ENCODE measurements around the gene KCNQ1.

Gene KCNQ1

DNA sequence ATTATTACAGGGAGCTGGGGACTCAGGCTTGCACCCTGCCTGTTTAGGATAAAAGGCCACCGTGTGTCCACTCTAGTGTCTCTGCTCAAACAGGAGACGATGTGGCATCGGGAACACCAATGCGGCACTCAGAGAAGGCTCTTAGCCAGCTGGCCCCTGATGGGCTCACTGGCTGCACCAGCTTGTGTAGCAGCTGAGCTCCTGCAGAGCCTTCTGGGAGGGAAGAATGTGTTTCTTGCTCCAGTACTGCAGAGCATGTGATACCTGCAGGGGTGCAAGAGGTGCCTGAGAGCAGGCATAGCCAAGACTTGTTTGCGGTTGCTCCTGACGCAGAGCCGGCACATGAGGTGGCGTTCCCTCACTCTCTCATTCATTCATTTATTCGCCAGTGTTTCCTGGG, 299.4 kb downstream of the KCNQ1 start:
- no peak for DNase-seq (ENCODE audit: low read depth)

DNA sequence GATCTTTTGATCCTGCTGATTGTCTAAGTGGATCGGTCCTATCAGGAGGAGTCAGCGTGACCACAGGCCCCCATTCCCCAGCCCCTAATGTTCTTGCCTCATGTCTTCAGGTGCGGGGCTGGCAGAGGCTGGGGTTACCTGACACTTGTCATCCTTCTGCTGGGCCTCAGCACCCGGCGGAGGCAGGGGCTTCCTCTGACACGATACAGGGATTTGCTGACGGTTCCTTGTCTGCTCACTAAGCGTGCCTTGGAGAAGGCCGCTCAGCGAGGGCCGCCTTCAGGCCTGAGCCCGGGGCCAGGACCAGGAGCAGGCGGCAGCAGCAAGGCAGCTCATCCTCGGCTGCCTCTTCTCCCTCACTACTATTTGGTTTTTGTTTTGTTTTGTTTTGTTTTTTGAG, 300.7 kb downstream of the KCNQ1 start:
- DNase-seq (ENCODE audit: low read depth), result no peak

DNA sequence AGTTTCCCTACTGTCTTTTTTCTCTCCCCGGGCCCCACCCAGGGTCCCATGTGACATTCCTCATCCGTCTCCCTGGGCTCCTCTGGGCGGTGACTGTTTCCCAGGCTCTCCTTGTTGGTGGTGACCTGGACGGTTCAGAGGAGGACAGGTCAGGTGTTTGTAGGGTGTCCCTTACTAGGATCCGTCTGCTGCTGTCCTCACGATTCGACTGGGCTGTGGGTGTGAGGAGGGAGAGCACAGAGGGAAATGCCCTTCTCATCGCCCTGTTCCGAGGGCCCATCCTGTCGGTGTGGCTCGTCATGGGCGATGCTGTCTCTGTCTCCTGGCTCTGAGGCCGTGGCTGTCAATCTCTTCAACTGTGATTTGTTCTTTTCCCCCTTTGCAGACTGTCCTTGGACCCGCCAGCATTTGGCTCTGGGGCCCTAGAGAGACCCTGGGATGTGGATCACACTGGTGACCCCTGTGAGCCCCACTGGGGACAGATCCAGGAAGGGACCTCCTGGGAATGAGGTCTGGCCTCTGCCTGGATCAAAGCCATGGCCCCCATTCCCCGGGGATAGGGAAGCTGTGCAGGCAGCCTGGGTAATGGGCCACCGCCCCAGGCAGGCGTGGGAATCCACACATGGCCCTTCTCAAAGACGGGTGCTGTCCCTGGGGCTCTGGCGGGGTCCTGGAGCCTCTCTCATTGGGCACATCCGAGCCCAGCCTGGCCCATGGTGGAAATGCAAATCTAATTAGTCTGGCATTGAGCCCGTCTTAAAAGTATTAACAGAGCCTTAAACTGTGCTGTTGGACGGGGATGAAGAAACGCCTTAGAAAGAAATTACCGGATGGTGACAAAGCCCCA, 301.8 kb downstream of the KCNQ1 start:
- no peak for DNase-seq (ENCODE audit: low read depth)

DNA sequence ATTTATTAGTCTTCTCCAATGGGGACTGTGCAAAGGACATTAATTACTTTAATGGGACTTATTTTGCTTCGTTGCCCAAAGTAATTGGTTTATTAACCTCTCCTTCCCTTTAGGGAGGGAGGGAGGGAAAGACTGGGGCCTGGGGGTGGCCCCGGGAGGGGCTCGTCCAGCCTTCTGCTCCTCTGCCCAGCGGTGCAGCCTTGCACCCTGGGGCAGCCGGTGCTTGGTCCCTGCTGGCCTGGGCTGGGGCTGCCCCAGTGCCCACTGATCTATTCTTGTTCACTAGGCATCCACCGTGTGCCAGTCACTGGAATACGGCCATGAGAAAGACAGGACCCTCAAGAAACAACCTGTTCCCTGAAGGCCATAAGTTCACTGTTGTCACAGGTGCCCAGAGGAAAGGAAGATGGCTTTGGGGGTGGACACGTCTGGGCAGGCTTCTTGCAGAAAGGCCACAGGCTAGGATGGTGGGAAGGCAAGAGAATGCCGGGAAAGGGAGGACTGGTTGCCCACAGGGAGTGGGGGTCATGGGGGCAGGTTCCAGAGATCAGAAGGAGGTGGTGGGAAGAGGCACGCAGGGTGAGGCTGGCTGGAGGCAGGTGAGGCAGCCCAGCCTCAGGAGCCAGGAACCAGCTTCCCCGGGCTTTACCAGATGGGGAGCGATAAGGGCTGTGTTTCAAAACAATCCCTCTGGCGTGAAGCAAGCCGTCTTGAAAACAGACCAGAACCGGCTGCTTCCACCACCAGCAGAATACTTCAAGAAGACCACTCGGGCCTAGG, 302.6 kb downstream of the KCNQ1 start:
- DNase-seq (ENCODE audit: low read depth), result no peak

DNA sequence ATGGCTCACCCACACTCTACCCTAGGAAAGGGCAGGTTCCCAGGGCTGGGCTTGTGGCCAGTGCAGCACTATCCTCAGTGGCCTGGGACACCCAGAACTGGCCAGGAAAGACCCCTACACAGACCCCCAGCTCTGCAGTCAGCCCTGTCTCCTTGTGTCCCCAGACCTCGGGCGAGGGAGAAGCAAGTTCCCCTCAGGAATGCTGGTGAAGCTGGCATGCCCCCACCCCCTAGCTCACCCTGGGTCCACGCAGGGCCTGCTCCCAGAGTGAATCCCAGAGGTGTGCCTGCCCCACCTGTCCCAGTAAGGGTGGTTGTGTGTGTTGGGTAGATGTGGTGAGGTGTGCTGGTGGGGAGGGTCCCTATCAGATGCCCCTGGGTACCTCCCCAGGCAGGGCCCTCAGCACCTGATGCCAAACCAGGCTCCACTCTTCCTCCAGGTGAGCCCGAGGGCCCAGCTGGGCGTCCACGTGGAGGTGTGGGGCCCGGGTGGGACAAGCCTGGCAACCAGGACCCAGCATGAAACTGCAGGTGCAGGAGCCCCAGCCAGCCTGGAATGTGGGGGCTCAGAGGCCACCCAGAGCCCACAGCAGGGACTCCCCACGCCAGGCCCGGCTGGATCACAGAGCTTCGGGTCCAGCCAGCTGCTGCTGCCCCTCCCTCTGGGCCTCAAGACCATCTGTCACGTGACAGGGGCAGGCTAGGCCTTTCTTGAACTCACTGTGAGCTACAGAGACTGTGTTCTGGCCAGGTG, 303.4 kb downstream of the KCNQ1 start:
- no peak for DNase-seq (ENCODE audit: low read depth)

DNA sequence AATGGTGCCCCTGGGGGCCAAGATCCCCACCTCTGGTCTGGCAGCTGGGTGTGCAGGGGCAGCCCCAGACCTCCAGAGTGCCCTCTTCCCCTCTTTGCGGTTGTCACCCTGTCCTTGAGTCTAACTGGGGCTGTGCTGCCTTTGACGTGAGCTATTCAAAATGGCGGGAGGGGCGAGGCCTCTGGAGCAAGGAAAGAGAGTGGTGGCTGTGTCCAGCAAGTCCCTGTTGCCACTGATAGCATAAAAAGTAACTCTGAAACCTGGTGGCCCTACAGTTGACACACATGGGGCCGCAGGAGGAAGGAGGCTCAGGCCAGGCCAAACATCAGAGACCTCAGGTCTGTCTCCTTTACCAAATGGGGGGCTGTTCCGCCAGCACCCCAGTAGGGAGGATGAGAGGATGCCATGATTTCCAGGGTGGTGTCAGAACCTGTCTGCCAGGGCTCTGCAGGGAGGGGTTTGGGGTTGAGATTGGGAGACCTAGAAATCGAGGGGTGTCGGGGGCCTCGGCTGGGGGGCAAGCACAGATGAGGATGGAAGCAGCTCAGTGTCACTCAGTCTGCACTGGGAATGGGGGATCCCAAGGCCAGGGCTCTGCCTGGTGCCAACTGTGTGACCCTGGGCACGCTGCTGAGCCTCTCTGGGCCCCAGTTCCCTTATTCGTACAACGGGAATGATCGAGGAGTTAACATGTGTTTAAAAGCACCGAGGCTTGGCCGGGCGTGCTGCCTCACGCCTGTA, 304.2 kb downstream of the KCNQ1 start:
- DNase-seq (ENCODE audit: low read depth), result no peak

DNA sequence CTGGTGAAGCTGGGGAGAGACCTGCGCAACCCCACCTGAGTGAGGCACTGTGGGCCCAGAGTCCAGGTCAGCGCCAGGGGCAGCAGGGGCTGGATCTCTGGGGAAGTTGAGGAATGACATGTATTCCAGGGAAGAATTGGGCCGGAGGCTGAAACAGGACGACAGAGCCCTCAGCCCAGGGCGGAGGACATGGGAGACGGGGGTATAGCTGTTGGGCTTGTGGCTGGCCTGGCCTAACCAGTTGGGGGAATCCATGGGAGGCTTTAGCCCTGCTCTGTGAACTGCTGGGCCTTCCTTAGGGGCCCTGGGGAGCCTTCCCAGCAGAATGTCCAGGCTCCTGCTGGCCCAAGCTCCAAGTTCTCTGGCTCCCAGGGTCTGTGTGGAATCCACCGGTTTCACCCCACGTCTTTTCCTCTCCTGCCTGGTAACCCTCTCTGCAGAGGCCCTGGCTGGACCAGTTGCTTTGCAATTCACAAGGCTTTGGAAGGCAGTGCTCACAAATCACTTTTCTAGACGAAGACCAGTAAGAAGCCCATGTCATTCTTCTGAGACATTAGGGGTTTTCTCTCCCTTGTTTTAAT, 305.4 kb downstream of the KCNQ1 start:
- DNase-seq (ENCODE audit: low read depth), result no peak

DNA sequence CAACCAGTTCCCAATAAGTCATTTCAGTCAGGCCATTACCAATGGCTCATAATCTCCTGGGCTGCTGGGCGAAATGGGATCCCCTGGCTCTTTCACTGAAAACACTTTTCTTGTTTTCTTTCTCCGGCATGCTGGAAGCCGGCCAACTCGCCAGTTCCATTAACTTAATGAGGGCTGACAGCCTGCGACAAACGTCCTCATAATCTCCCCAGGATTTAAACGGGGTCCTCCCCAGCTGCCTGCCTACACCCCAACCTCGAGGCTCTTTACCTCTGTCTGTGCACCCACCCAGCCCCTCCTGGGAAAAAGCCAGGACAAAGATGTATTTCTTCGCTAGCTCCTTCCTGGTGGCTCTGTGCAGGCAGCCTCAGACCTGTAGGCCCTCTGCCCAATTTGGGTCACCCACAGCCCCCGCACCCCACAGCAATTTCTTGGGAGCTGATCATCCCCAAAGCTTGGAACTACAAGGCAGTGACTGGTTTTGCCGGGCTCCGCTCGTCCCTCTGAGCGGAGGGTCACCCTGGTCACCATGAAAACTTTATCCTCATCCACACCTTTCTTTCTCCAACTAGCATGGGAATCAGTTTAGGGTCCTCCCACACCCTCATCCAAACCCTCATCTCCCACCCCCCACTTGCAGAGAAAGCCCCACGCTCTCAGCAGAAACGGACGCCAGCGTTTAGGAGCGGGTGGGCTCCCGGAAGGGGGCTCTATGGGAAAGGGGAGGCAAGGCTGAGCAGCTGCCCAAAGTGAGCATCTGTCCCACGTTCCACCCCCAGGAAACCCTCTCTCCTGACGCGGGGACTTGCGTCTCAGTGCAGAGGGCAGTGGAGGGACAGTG, 306.1 kb downstream of the KCNQ1 start:
- DNase-seq (ENCODE audit: low read depth), result no peak

DNA sequence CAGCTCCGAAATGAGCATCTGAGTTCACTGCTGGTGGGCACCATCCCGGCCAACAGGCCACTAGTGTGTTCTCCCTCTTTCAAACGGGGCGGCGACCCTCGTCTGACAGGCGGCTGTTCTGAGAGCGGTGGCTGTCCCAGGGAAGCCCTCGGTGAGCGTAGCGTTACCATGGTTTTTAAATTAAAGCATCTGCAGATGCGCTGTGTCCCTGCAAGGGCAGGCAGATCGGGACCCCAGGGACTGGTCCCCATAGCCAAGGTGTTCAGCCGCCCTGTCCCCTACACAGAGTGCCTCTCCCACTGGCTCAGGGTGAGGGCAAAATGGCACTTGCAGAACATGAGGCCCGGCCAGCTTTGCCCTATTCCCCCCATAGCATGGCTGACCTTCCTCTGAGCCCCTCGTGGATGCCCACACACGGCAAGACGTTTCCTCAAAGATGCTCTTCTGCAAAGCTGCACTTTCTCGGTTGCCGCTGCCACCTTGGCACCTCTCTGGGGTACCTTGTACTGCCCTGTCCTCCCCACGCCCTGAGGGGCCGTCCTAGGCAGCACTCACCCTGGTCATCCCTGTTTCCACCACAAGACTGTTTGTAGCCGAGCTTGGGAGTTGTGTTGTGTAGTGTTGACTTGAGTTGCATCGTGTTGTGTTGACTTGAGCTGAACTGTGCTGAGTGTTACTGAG, 306.9 kb downstream of the KCNQ1 start:
- no peak for DNase-seq (ENCODE audit: low read depth)

DNA sequence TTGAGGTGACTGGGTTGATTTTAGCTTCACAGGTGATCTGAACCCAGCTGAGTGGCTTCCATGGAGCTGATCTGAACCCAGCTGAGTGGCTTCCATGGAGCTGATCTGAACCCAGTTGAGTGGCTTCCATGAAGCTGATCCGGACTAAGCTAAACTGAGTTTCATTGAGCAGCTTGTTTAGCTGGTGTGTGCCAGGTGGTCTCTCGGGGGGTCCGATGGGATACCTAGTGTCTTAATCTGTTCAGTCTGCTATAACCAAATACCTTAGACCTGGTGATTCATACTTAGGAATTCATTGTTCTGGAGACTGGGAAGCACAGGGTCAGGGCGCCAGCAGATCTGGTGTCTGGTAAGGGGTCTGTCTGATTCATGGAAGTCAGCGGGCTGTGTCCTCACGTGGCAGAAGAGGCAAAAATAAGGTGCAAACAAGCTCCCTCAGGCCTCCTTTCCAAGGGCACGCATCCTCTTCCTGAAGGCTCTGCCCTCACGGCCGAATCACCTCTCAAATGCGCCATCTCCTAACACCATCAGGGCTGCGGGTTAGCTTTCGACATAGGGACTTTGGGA, 307.5 kb downstream of the KCNQ1 start:
- no peak for DNase-seq (ENCODE audit: low read depth)

DNA sequence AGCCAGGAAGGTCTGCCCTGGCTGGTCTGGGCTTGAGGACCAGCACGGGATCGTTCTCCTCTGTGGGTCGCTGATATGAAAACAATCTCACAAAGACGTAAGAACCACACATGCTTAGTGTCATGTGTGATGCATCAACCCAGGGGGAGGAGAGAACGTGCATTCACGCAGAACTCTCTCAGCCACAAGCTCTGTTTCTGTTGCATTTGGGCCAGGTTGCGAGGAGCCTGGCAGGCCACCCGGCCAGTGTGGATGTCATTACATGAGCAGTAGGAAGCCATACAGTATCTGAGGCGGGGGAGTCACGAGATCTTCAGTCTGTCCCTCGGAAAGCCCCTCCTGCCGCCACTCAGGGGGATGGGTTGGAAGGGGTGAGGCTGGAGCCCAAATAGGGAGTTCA, 308.1 kb downstream of the KCNQ1 start:
- DNase-seq (ENCODE audit: low read depth), result no peak

DNA sequence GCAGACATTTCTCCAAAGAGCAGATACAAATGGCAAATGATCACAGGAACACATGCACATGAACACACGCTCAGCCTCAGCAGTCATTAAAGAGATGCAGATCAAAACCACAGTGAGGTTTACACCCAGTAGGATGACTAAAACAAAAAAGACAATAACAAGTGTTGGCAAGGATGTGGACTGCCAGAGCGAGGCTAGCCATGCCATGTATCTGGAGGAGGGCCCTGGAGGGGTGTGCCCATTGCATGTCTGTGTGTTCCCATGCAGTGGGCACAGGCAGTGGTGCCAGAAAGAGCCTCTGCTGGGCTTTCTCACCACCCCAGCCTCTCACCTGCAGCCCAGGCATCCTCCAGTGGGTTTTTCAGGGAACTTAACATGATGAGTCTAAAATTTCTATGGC, 309.2 kb downstream of the KCNQ1 start:
- DNase-seq (ENCODE audit: low read depth), result no peak

DNA sequence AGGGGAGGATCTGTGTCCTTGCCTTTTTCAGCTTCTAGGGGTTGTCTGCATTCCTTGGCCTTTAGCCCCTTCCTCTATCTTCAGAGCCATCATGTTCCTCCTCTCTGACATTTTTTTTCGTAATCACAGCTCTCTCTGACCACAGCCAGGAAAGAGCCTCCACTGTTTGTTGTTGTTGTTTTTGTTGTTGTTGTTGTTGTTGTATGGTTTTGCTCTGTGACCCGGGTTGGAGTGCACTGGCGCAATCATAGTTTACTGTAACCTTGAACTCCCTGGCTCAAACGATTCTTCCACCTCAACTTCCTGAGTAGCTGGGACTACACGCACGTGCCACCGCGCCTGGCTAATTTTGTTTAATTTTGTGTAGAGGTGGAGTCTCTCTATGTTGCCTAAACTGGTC, 310.3 kb downstream of the KCNQ1 start:
- no peak for DNase-seq (ENCODE audit: low read depth)

DNA sequence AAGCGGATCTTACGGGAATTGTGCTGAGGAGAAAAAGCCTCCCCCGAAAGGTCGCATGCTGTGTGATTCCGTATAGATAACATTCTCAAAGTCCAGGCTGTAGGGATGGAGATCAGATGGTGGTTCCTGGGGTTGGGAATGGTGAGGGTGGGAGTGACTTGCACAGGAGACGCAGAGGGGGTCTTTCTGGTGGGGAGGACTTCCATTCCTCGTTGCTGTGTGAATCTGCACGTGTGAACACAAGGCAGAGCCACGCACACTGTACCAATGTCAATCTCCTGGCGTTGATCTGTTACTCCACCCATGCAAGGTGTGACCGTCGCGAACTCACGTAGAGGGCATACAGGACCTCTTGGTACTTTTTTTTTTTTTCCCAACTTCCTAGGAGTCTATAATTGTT, 313.9 kb downstream of the KCNQ1 start:
- DNase-seq (ENCODE audit: low read depth), result no peak

DNA sequence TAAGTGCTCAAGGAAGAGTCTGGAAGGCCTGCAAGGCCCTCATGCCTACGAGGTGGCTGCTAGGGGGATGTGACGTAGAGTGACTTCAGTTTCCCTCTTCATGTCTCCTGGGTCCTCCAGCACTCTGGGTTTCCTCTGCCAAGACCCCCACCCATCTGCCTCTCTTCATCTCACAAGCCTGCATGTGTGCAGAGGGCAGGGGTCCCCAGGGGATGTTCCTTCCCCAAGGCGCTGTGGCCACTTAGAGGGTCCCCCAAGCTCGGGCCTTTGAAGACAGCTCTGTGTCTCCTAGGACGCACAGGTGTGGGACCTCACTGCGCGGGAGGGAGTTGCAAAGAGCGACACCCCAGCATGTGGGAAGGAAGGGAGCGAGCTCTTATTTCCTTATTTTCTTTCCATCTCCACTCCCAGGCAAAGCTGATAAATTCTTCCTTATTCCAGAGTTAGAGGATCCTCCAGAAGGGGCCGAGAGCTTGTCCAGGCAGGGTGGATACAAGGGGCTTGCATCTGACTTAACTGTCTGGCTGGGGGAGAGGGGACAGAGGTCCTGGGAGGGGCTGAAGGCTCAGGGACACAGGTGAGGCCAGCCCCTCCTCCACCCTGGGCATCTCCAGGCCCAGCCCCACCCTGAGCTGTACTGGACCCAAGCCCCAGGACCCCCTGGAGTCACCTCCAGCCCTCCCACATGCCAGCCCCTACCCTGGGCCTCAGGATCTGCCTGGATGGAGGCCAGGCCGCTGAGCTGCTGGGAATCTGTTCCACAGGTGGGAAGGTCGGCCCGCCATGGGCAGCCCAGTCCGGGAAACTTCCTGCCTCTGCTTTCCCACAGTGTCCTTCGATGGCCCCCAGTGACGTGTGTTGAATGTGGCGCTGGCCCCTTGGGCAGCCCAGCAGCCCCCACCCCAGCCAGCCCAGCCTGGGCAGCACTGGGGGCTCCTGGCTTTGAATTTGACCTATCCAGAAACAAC, 314.7 kb downstream of the KCNQ1 start:
- no peak for DNase-seq (ENCODE audit: low read depth)

DNA sequence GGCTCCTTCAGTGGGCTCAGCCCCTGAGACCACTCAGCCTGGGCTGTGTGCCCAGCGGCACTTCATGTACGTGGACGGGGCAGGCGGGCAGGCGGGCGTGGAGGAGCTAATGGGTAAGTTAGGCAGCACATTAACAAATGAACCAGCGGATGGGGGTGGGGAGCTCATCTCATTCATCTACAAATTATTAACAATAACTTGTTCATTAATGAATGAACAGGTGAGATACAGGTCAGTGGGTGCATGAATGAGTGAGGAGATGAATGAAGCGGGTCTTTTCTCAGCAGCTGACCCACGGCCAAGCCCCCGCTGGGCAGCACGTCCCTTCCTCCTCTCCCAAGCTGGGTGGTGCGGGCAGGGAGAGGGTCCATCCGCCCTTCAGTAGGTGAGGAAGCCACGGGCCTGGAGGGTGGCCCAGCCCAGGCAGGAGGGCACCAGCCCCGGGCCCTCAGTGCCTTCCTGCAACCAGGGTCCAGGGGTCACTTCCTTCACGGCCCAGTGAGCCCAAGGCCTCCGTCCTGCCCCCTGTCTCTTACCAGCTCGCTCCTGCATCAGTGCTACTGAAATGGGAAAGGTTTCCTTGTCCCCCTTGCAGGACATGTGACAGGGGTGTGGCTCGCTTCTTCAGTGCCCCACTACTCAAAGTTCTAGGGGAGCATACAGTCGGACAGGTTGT, 315.5 kb downstream of the KCNQ1 start:
- DNase-seq (ENCODE audit: low read depth), result no peak

DNA sequence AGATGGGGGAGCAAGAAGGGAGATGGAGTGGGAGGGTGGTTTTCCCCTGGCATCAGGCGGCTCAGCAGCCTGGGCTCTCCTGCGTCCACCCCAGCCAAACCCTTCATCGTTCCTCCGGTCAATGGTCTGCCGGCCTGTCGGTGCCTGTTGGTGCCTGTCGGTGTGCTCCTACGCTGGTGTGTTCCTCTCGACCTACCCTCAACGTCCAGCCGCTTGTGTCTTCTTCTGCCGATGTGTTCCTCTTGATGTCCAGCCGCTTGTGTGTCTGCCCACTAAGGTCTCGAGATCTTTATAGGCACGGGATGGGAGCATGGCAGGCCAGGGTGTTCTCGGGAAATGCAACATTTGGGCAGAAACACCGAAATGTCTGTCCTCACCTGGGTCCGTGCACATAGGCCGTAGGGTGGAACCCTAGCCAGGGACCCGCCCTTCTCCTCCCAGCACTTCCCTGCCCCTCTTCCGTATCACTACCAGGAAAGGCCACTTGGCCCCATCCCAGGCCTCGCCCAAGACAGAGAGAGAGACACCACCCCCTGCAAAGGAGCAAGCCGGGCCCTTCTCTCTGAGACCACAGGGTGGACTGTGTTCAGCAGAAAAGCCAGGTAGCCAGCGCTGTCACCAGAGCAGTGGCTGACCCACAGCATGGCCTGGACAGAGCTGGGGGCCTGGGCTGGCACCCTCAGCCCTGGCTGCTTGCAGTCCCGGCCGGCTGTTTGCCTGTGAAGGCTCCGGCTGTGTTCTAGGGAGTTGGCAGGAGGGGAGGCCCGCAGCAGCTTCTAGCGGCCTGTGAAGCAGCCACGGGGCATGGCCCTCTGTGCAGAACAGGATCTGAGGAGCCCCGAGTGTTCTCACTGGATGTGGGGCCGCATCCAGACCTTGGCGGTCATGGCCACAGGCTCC, 316.6 kb downstream of the KCNQ1 start:
- DNase-seq (ENCODE audit: low read depth), result no peak

All from T follicular helper cell (primary cell).